Measurements from ENCODE around the gene CALR3. TPM values are rescaled to one million over a fixed set of nuclear protein-coding genes. Genes with fewer than 3 reads are reported as not detected.
A peak's percentile ranks its signal among the peaks of the same experiment; 100 is the strongest.

Gene CALR3
- total RNA-seq, 2 donors from 2014 or later, result not detected

GRCh38 chr19:16458391-16459341, 37.3 kb downstream of the CALR3 start:
- Histone ChIP-seq H3K4me3 (no peak overlapping the region), H3K4me1 (ENCODE audit: control insufficient read depth in 1 of 2, low read depth in 2 of 2) (peaks cover 25 to 39% of the 10 kb centered on the region in 2 donors), H3K36me3 (no peaks in the 10 kb centered on the region), H3K9me3 (no peaks in the 10 kb centered on the region), H3K27ac (peak overlapping the region; percentile 66 to 82), H3K27me3 (replicated peaks; ENCODE audit: insufficient read depth) (no peaks in the 10 kb centered on the region)
- no peak for TF ChIP-seq CTCF (IDR thresholded peaks at IDR 0.05)
- ATAC-seq (ENCODE audit: insufficient number of reproducible peaks, low FRiP score, low read depth), result no peak
- no peak for DNase-seq (ENCODE audit: low spot score)

DNA sequence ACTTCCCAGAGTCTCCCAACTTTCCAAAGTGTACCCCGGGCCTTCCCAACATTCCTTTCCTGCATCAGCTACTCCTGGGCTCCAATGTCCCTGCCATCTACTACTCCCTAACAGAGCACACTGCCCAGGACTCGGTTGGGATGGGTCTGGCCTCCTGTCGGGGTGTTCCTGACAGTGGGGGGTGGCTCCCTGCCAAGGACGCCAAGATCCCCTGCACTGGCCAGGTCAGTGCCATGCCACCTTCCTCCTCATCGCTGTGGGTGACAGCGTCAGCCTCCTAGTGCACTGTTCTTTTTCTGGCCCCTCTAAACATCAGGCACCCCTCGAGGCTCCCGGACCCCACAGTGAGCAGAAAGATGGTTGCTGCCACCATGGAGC, 38.0 kb downstream of the CALR3 start:
- DNase-seq (ENCODE audit: low spot score) (no peak), ATAC-seq (ENCODE audit: insufficient number of reproducible peaks, low FRiP score, low read depth) (no peak)
- Histone ChIP-seq H3K36me3 (no peaks in the 10 kb centered on the region), H3K4me1 (ENCODE audit: control insufficient read depth in 1 of 2, low read depth in 2 of 2) (peaks cover 30 to 45% of the 10 kb centered on the region in 2 donors), H3K9me3 (no peaks in the 10 kb centered on the region), H3K27ac (peak overlapping the region; percentile 66 to 82), H3K4me3 (peak overlapping the region; percentile 64), H3K27me3 (replicated peaks; ENCODE audit: insufficient read depth) (no peaks in the 10 kb centered on the region)
- TF ChIP-seq CTCF (IDR thresholded peaks at IDR 0.05), result no peak

DNA sequence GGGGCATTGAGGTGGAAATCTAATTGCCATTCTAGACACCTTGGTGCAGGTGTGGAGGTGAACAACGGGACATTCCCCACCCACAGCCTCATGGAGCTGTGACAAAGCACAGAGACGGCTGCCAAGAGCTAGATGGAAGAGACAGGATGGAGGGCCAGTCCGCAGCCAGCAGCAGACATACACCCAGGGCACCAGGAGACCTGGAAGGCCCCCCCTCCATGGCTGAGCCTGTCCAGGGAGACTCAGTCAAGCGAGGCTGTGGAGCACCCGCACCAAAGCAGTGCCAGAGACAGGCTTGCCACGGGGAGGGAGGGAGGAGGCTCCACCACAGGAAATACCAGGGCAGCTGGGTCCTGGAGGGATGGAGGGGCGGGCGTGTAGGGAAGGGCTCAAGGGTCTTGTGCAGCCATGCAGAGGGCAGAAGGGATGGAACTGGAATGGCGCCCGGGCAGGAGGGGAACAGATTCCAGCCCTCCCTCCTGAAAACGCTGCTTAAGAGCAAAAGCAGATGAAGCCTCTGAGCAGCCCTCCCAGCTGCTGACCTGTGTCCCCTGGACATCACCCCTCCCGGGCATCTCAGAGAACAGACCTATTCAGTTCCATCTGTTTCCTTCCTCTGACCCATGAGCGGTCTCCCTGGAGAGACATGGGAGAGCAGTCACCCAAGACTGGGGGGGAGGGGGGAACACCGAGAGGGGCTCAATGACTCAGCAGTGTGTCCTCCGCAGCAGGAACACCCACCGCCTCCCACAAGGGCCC, 38.6 kb downstream of the CALR3 start:
- H3K27ac ChIP-seq, result peak overlapping the region; percentile 66 to 82
- peak; percentile 25 for ATAC-seq (ENCODE audit: insufficient number of reproducible peaks, low FRiP score, low read depth)
- H3K4me3 ChIP-seq, result peak overlapping the region; percentile 64
- peaks cover 30 to 45% of the 10 kb centered on the region in 2 donors for H3K4me1 ChIP-seq (ENCODE audit: control insufficient read depth in 1 of 2, low read depth in 2 of 2)
- TF ChIP-seq CTCF (IDR thresholded peaks at IDR 0.05), result no peak
- no peaks in the 10 kb centered on the region for H3K36me3 ChIP-seq
- DNase-seq (ENCODE audit: low spot score), result no peak
- H3K9me3 ChIP-seq, result no peaks in the 10 kb centered on the region
- no peaks in the 10 kb centered on the region for H3K27me3 ChIP-seq (replicated peaks; ENCODE audit: insufficient read depth)

DNA sequence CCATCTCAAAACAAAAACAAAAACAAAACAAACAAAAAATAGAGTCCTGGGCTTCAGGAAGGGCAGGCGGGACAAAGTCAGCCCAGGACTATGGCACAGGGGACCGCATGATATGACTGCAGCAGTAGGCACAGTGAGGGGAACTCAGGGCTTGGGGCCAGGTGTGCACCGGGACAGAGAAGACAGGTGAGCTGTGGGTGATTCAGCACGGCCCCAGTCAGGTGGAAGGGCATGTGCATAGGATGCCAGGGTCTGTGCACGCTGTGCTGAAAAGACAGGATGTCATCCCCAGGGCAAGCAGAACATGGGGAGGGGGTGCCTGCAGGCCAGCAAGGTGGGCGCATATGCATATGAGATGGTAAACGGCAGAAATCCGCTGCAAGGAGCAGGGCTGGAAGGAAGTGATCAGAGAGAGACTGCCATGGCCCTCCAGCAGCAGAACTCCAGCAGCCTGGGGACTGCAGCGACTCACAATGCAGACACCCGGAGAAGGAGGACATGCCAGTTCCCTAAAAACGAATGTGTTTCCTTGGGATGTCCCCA, 39.2 kb downstream of the CALR3 start:
- no peaks in the 10 kb centered on the region for H3K27me3 ChIP-seq (replicated peaks; ENCODE audit: insufficient read depth)
- TF ChIP-seq CTCF (IDR thresholded peaks at IDR 0.05), result no peak
- H3K4me1 ChIP-seq (ENCODE audit: control insufficient read depth in 1 of 2, low read depth in 2 of 2), result peaks cover 30 to 45% of the 10 kb centered on the region in 2 donors
- H3K27ac ChIP-seq, result peak overlapping the region; percentile 66 to 82
- DNase-seq (ENCODE audit: low spot score) (no peak), ATAC-seq (ENCODE audit: insufficient number of reproducible peaks, low FRiP score, low read depth) (no peak)
- no peaks in the 10 kb centered on the region for H3K36me3 ChIP-seq
- H3K9me3 ChIP-seq, result no peaks in the 10 kb centered on the region
- peak overlapping the region; percentile 64 for H3K4me3 ChIP-seq

- no peaks in the 10 kb centered on the region for H3K9me3 ChIP-seq
- no peak overlapping the region for H3K4me3 ChIP-seq
- ATAC-seq (ENCODE audit: insufficient number of reproducible peaks, low FRiP score, low read depth) (no peak), DNase-seq (ENCODE audit: low spot score) (no peak)
- no peaks in the 10 kb centered on the region for H3K36me3 ChIP-seq
- H3K4me1 ChIP-seq (ENCODE audit: control insufficient read depth in 1 of 2, low read depth in 2 of 2), result peaks cover 30 to 45% of the 10 kb centered on the region in 2 donors
- no peak for TF ChIP-seq CTCF (IDR thresholded peaks at IDR 0.05)
- no peak overlapping the region for H3K27ac ChIP-seq
- H3K27me3 ChIP-seq (replicated peaks; ENCODE audit: insufficient read depth), result no peaks in the 10 kb centered on the region
Observed at GRCh38 chr19:16455489-16455888, 40.5 kb downstream of the CALR3 start.

All from thoracic aorta (tissue), 2 donors.